C1 segment of cervical spinal cord (tissue), 14 donors: ENCODE measurements around the gene SPPL2B.
"Not testable (repeated sequence)": the region's sequence is repeated elsewhere in the genome, so short reads cannot be mapped to it uniquely, and the experiment has no call there.

Experiments used
- DNase-seq, 14 donors: peaks; one replicate each; lab custom pipeline; 2025; lab: John Stamatoyannopoulos, UW

The SPPL2B gene

DNA sequence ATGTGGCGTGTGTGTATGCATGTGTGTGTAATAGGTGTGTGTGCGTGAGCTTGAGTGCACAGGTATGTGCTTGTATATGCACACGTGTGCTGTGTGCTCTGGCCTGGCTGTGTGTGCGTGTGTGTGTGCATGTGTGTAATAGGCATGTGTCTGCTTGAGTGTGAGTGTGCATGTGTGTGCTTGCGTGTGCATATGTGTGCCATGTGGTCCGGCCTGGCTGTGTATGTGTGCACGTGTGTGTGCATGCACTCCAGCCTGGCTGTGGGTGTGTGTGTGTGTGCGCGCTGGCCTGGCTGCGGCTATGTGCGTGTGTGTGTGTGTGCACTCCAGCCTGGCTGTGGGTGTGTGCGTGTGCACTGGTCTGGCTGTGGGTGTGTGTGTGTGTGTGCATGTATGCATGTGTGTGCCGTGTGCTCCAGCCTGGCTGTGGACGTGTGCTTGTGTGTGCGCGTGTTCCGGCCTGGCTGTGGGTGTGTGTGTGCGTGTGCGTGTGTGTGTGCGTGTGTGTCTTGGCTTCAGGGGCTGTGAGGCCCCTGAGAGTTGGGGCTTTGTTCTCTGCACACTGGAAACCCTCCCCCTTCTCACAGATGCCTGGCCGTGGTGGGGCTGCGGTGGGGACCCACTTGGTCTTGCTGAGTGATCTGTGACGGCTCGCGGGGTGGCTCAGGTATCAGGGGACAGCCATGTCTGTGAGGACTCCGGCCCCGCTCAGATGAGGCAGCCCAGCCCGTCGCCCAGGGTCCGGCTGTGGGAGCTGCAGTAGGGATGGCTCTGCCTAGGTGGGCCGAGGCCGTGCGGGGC, 8.2 kb downstream of the SPPL2B start:
- no peak for DNase-seq

DNA sequence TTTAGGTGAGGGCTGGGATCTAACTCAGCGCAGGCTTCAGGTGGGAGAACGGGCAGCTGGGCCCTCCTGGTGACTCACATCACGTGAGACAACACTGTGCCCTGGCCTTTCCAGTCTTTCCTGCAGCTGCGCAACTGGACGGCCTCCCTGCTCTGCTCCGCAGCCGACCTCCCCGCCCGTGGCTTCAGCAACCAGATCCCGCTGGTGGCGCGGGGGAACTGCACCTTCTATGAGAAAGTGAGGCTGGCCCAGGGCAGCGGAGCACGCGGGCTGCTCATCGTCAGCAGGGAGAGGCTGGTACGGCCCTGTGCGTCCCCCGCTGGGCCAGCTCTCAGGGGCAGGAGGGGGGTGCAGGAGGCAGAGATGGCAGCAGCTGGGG, 8.8 kb downstream of the SPPL2B start:
- DNase-seq: peak in 12 of 14 donors; percentile 4 to 84 (median 32)

DNA sequence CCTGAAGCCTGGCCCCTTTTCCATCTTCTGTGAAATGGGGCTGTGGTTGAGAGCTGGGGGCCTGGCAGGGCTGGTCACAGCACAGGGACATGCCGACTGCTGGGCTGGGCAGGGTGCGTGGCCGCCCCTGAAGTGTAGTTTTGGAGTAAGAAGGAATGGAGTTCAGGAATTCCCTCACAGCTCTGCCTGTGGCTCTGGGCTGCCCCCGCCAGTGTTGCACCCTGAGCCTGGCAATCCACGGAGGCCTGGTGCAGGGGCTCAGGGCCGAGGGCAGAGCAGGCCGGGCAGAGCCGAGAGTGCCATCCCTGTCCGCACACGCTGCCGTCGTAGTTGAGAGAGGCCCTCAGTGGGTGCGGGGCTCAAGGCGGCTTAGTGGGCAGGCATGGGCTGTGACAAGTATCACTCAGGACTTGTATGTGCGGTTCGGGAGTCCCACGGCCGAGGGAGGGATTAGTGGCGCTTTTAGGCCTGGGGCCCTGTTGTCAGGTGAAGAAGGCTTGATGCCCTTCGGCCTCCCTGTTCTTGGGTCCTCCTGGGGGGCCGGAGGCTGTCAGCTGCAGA, 9.7 kb downstream of the SPPL2B start:
- DNase-seq: no peak

DNA sequence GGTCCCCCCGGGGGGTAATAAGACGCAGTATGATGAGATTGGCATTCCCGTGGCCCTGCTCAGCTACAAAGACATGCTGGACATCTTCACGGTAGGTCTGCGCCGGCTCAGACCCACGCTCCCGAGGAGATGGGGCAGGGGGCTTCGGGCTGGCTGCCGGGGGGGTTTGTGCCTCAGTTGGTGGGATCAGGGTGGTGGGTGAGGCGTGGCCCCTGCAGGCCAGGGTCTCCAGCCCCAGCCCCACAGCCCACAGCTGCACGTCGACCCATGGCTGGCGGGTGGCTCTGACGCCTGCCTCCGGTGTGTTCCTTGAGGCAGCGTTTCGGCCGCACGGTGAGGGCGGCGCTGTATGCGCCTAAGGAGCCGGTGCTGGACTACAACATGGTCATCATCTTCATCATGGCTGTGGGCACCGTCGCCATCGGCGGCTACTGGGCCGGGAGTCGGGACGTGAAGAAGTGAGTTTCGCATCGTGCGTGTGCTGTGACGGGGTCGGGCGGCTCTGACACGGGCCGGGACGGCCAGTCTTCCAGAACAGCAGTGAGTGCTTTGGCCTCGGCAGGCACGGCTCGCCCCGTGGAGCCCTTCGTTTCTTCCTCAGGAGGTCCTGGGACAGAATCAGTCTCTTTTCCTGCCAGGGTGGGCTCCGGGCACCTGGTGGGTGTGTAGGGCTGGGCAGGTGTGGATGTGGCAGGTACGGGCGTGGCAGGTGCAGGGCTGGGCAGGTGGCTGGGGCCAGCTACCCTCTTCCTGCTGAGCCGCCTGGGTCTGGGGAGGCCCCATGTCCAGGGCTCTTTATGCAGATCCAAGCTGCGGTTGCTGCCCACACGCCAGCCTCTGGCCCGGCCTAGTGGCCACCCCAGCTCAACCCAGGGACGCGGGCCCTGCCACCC, 10.5 kb downstream of the SPPL2B start:
- DNase-seq: no peak

DNA sequence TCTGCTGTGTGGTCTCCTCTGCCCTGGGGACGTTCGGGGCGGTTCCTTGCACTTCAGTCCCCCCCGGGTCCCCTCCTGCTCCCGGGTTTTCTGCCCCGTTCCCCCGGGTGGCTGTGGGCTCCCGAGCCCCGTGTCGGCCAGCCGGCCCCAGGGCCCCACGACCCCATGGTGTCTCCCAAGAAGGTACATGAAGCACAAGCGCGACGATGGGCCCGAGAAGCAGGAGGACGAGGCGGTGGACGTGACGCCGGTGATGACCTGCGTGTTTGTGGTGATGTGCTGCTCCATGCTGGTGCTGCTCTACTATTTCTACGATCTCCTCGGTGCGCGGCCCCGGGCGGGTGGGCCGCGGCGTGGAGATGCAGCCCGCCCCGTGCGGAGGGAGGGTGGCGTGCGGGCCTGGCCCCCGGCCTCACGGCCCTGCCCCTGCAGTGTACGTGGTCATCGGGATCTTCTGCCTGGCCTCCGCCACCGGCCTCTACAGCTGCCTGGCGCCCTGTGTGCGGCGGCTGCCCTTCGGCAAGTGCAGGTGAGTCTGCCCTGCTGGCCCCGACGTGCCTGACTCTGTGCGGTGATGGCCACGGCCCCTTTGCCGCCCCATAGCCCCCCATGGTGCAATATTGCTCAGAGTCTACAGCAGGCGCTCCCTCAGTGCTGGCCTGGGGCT, 11.3 kb downstream of the SPPL2B start:
- no peak for DNase-seq

DNA sequence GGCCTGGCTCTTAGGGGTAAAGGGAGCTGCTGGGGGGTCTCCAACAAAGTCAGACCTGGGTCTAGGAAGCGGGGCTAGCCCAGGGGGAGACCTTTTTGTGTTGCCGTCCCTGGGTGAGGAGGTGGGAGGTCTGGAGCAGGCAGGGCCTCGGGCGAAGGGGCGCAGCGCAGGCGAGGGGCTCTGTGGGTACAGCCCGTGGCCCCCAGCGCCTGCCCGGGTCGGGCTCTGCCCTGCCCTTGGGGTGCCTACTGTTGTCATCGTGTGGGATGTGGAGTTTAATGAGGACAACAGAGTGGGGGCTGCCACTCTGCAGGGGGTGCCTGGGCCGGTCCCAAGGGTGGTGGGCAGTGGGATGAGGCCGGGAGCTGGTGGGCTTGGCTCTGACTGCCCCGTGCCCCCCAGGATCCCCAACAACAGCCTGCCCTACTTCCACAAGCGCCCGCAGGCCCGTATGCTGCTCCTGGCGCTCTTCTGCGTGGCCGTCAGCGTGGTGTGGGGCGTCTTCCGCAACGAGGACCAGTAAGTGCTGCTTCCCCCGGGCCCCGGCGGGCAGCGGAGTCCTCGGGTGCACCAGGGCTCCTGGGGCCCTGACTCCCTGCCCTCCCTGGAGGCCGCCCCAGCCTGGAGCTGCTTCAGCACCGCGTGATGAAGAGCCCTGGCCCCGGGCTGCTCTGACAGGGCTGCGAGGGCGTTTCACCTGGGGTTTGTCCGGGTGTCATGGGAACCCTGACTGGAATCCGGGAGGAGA, 12.2 kb downstream of the SPPL2B start:
- no peak for DNase-seq

DNA sequence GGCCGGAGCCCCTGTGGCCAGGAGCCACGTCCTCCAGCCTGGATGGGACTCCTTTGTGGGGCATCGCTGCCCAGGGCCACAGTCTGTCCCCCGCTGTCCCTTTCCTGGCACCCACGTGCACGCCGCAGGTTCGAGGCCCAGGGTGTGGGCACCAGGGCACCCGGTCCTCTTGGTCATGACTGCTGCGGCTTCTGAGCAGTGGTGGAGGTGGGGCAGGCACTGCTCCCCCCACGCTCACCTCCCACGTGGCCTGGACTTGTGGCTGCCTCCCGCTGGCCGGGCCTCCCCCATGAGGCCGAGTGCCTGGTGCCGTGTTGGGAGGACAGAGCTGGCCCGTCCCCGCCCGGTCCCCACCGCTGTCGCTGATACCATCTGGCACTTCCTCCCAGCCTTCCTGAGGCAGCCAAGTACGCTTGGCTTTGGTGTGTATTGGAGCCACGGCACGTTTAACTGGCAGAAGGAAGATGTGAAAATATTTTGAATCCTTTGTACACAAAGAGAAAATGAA, 12.8 kb downstream of the SPPL2B start:
- peak in 1 of 14 donors; percentile 18 for DNase-seq

DNA sequence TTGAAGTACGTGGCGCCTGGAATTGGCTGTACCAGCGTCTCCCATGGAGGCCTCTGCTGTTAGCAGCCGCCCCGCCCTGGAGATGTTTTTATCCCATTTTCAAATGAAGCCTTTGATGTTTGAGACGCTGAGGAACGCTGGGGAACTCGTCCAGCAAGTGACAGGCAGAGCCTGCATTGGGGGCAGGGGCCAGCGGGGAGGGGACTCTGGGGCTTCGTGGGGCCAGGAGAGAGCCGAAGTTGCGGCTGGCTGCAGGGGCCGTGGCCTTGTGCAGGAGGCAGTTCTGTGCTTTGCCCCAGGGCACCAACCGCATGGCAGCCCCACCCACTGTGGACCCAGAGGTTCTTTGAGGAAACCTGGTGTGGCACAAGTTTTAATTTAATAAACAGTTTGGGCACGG, 13.5 kb downstream of the SPPL2B start:
- DNase-seq: no peak

DNA sequence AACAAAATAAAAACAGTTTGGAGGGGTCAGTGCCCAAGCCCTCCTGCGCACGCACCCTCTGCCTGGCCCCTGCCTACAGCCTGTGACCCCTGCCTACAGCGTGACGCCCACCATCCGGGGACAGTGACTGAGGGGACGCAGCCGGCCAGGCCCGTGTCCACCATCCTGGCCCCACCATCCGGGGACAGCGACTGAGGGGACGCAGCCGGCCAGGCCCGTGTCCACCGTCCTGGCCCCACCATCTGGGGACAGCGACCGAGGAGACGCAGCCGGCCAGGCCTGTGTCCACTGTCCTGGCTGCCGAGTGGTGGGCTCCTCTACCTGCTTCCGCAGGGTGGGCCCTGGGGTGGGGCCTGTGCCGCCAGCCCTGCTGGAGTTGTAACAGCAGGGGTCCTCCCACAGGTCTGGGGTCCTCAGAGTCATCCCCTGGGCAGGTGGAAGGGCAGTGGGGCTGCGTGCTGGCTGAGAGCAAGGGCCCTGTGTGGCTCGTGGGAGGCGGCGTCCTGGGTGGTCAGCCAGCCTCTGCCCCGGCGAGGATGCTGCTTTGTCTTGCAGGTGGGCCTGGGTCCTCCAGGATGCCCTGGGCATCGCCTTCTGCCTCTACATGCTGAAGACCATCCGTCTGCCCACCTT, 14.3 kb downstream of the SPPL2B start:
- DNase-seq: no peak

DNA sequence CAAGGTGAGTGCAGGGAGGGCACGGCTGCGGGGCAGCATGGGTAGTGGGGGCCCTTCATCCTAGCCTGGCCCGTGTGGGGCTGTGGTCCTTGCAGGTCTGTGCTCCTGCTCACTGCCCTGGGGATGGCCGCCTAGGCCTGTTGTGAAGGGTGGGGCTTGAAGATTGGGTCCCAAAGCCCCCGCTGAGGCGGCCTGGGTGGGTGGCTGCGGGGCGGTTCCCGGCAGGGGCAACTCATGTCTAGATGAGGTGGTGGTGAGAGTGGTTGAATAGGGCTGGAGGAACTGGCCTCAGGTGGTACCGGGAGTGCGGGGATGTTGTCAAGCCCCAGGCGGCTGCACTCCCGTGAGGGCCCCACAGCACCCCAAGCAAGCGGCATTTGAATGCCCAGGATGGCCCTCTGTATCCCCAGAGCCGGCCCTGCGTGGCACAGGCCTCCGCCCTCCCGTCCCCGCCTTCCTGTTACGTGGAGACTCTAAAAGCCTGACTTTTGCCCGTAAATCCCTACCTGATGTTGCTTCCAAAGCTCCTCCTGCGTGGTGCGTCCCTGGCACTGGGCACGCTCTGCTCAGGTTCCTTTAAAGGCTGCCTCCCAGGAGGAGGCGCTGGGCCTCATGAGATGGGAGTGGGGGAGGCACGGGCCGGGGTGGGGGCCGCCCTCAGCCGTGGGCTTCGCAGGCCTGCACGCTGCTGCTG, 15.0 kb downstream of the SPPL2B start:
- DNase-seq: no peak

DNA sequence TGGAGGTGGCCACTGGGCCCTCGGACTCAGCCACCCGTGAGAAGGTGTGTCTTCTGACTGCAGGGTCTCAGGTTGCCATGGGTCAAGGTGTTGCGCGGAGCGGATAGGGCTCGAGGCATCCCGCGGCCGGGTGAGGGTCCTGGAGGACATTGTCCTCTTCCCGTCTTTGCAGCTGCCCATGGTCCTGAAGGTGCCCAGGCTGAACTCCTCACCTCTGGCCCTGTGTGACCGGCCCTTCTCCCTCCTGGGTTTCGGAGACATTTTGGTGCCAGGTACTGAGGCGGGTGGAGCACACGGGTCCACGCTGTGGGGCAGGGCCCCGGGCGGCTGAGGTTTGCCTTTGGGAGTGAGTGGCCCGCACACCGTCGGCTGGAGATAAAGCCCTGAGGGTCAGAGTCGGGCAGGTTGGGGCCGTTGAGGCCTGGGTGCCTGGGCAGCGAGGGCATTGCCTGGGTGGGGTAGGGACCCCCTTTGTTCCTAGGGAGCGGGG, 15.9 kb downstream of the SPPL2B start:
- no peak for DNase-seq

DNA sequence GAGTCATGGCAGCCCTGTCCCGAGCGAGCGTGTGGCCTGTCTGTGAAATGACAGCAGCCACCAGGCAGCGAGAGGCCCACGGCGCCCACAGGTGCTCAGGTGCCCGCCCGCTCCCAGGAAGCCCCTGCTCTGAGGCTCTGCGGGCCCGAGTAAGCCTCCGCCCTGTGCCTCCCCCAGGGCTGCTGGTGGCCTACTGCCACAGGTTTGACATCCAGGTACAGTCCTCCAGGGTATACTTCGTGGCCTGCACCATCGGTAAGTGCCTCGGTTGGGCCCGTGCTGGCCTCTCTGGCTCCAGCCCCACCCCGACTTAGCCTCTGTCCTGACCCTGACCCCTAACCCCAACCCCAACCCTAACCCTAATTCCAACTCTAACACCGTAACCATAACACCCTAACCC, 16.6 kb downstream of the SPPL2B start:
- DNase-seq: no peak

DNA sequence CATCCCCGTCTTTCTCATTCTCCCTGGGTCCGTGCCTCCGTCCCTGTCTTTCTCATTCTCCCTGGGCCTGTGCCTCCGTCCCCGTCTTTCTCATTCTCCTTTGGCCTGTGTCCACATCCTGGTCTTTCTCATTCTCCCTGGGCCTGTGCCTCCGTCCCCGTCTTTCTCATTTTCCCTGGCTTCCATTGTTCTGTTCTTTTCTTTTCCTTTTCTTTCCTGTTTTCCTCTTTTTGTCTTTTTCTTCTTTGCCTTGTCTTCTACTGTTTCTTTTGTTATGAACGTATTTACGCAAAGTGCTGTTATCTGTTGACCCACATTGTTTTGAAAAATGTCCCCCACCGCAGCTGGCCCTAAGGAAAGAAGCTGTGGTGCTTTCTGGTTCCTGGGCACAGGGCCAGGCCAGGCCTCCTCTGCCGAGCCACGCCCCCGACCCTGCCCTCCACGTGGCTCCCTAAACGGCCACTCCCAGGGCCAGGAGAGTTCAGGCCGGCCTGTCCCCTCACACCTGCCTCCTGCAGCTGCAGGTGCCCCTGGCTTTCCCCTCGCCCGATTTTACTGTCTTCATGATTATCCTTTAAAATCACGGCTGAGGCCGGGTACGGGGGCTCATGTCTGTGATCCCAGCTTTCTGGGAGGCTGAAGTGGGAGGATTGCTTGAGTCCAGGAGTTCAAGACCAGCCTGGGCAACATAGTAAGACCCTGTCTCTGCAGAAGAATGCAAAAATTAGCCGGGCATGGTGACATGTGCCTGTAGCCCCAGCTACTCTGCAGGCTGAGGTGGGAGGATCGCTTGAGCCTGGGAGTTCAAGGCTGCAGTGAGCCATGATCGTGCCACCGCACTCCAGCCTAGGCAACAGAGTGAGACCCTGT, 17.5 kb downstream of the SPPL2B start:
- no peak for DNase-seq

DNA sequence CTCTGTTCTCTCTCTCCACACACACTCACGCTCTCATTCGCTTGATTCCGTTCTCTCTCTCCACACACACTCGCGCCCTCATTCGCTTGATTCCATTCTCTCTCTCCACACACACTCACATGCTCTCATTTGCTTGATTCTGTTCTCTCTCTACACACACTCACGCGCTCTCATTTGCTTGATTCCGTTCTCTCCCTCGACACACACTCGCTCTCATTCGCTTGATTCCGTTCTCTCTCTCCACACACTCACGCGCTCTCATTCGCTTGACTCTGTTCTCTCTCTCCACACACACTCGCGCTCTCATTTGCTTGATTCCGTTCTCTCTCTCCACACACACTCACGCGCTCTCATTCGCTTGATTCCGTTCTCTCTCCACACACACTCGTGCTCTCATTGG, 21.3 kb downstream of the SPPL2B start:
- DNase-seq: not testable (repeated sequence)

DNA sequence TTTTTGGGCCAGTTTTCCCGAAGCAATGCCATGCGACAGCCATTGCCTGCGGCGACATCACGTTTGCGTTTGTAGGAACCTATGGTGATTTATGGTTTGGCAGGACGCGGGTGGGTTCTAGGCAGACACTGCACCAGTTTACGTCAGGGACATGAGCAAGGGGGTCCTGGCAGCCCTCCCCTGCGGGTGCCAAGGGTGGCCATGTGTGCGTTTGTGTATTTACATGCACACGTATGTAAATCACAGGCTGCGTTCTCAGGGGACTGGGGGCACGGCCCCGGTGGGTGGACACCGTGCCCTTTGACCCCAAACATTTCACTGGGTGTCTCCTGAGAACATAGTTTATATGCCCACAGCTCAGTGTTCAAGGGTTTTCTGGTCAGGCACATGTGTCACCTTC, 22.2 kb downstream of the SPPL2B start:
- no peak for DNase-seq

DNA sequence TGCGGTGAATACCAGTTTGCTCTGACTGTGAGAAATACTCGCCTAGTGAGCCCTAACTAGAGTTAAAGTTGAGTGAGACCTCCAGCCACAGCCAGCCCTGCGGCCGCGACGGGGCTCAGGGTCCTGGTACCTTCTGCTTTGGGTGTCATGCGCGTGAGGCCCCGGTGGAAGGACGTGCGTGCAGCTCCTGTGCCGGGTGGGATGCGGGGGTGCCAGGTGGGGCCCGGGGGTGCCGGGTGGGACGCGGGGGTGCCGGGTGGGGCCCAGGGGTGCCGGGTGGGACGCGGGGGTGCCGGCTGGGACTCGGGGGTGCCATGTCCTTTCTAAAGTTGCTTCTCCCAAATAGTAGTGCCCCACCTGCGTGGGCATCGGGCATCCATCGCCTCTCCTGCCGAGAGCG, 23.1 kb downstream of the SPPL2B start:
- DNase-seq: no peak

DNA sequence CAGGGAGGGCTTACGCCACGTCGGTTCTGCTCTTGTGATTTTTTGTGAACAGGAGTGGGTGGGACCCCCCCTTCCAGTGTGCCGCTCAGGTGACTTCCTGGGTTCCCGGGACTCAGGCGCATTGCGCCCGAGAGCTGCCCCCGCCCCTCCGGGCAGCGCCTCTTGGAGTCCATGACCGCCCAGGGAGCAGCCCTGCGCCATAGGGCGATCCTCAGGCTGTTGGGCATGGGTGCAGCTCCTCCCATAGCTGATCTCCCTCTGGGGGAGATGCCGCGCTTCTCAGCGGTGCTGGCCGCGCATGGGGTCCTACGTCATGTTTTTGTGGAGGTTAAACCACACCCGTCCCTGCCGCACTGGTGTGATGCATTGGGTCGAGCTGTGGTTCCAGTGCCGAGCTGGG, 23.6 kb downstream of the SPPL2B start:
- no peak for DNase-seq

DNA sequence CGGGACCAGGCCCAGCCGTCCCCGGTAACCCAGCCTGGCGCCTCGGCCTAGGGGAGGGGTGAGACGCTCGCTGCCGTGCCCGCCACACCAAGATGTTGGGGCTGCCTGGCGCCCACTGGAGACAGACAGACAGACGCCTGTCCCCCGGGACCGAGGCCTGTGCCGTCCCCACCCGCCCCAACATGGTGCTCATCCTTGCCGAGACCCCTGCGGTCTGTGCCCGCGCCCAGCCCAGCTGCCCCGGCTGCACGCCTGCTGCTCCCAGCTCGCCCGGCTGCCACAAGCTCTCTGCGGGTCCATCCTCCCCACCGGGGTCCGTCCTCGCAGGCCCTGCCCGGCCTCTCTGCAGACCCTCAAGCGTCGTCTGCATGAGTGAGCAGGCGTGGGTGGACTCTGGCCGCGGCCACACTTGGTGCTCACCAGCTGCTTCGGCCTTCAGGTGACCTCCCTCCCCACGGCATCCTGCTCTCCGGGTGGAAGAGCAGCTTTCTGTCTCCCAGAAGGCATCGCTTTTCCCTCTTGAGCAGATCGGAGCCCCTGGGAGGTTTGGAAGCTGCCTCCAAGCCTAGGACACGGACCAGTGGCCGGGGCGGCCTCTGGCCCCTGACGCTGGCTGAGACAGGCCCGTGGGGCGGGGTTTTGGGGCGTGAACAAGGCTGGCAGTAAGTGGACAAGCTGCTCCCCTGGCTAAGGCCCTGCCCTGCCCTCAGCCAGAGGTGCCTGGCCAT, 24.8 kb downstream of the SPPL2B start:
- DNase-seq: no peak
